GDM1 (cell line): ENCODE results near the gene BLID.

ENCODE experiments used
- DNase-seq: peaks from one replicate; lab custom pipeline; 2025; lab: John Stamatoyannopoulos, UW

Gene BLID

GRCh38 chr11:122139595-122139866 lies 23.5 kb upstream of the BLID start:
- DNase-seq, result no peak

GRCh38 chr11:122138744-122139594 lies 23.0 kb upstream of the BLID start:
- no peak for DNase-seq

- no peak for DNase-seq
Observed at GRCh38 chr11:122137078-122137793, 21.2 kb upstream of the BLID start.

GRCh38 chr11:122131126-122131525 lies 15.1 kb upstream of the BLID start:
- no peak for DNase-seq

GRCh38 chr11:122128146-122128545 lies 12.1 kb upstream of the BLID start:
- no peak for DNase-seq

- no peak for DNase-seq
Observed at GRCh38 chr11:122127020-122127419, 11.0 kb upstream of the BLID start.

GRCh38 chr11:122126024-122126688 lies 10.1 kb upstream of the BLID start:
- no peak for DNase-seq

GRCh38 chr11:122123263-122123929 lies 7.4 kb upstream of the BLID start:
- no peak for DNase-seq

- no peak for DNase-seq
Observed at GRCh38 chr11:122122179-122122578, 6.2 kb upstream of the BLID start.

- DNase-seq, result no peak
Observed at GRCh38 chr11:122120096-122120495, 4.1 kb upstream of the BLID start.

- DNase-seq, result no peak
Observed at GRCh38 chr11:122116591-122116990, 576 bp upstream of the BLID start.

GRCh38 chr11:122114976-122115375 lies 1.0 kb downstream of the BLID start:
- DNase-seq, result no peak

- no peak for DNase-seq
Observed at GRCh38 chr11:122113836-122114825, 1.9 kb downstream of the BLID start.

GRCh38 chr11:122112470-122113365 lies 3.3 kb downstream of the BLID start:
- no peak for DNase-seq

GRCh38 chr11:122109932-122110331 lies 6.1 kb downstream of the BLID start:
- DNase-seq, result no peak

GRCh38 chr11:122108828-122109227 lies 7.2 kb downstream of the BLID start:
- no peak for DNase-seq

- DNase-seq, result no peak
Observed at GRCh38 chr11:122108192-122108799, 7.7 kb downstream of the BLID start.

GRCh38 chr11:122107566-122107965 lies 8.4 kb downstream of the BLID start:
- no peak for DNase-seq

- no peak for DNase-seq
Observed at GRCh38 chr11:122107045-122107444, 9.0 kb downstream of the BLID start.
